ENCODE results near the gene CHKA.

The CHKA gene

DNA sequence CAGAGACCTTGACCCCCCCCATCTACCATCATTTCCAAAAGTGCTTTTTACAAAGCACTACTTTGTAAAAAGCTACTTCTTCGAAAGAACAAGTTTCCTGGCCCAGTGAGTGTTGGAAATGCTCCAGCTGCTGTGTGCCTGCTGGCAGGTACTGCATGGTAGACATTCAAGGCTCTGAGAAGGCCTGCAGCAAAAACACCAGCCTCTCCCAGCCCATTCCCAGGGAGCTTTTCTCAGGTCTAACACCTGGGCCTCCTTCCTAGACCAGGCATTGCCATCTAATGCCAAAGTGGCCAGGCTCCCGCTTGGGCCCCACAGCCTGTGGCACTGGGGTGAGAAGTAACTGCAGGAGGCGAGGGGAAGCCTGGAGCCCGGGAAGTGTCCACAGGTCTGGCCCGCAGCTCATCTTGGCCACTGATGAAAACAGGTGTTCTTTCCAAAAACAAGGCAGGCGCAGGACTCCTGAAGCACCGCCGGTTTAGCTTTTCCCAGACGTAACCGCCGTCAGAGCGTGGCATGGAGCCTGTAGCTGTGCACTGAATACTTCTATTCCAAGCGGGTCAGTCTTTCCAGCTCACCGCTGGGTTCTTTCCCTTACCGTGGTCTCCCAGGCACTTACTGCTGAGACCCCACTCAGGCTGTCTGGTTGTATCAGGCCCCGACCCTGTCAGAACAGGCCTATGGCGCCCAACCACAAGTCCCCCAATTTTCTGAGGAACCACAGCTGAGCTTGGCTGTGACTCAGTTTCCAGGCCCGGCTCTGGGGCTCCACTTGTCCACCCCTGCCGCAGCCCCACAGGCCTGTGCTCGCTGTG is 83.6 kb downstream of the CHKA start:
- H2AFZ ChIP-seq (ENCODE audit: low read length), result no peak overlapping the region
- H3K9me2 ChIP-seq (replicated peaks; ENCODE audit: low read depth, low read length), result no peaks in the 10 kb centered on the region
- peaks cover 13% of the 10 kb centered on the region; the same call in 1 of the 2 replicates for H3K79me2 ChIP-seq (ENCODE audit: insufficient read depth, low read length)
- H3K9me3 ChIP-seq (ENCODE audit: insufficient read depth, low read depth, low read length), result no peaks in the 10 kb centered on the region
- no peak for TF ChIP-seq EZH2phosphoT487 (IDR thresholded peaks at IDR 0.05; ENCODE audit: borderline replicate concordance)
- peaks cover 4% of the 10 kb centered on the region; the same call in 1 of the 2 replicates for H3K36me3 ChIP-seq (ENCODE audit: insufficient read depth, low read length)
- H3F3A ChIP-seq (ENCODE audit: low read depth), result peaks cover 3% of the 10 kb centered on the region; the same call in 1 of the 2 replicates
- no peaks in the 10 kb centered on the region for H3K27me3 ChIP-seq (ENCODE audit: insufficient read depth, low read length, poor library complexity, severe bottlenecking)
- H3K4me1 ChIP-seq (ENCODE audit: insufficient read depth, low read length, poor library complexity, severe bottlenecking), result peaks cover 36% of the 10 kb centered on the region
- peaks cover 1% of the 10 kb centered on the region for H4K20me1 ChIP-seq (ENCODE audit: insufficient read depth, low read length, poor library complexity, severe bottlenecking)
- H3K4me2 ChIP-seq (ENCODE audit: low read depth, low read length, poor library complexity, severe bottlenecking), result peak overlapping the region; percentile 50
- H3K4me3 ChIP-seq (ENCODE audit: low read length, poor library complexity, severe bottlenecking), result peak overlapping the region; percentile 10
- peak overlapping the region; percentile 43 for H3K9ac ChIP-seq (ENCODE audit: low read depth, low read length, poor library complexity, severe bottlenecking)

DNA sequence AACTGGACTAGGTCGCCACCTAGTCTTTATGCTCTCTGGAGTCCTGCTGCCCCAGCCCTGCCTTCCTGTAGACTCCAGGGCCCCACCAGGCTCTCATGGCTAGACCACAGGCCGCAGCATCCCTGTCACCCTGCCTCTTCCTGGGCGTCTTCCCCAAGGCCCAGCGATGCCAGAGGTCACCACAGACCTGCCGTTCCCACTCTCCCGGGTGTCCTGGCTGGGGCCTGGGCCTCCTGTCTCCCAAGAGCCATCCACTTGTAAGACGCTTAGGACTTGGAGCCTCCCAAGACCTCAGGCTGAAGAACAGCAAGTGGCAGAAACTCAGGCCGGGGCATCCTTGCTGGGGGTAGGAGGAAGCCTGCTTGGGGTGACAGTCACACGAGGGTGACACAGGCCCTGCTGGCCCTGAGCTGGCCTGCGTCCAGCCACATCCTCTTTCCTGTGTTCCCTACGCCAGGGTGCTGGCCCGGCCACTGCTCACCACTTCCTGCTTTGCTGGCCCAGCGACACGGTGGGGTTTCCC is 84.4 kb downstream of the CHKA start:
- H3K36me3 ChIP-seq (ENCODE audit: insufficient read depth, low read length), result peaks cover 4% of the 10 kb centered on the region; the same call in 1 of the 2 replicates
- H3K4me1 ChIP-seq (ENCODE audit: insufficient read depth, low read length, poor library complexity, severe bottlenecking), result peaks cover 43% of the 10 kb centered on the region
- H4K20me1 ChIP-seq (ENCODE audit: insufficient read depth, low read length, poor library complexity, severe bottlenecking), result peaks cover 3% of the 10 kb centered on the region
- H3K27me3 ChIP-seq (ENCODE audit: insufficient read depth, low read length, poor library complexity, severe bottlenecking), result no peaks in the 10 kb centered on the region
- H3K4me3 ChIP-seq (ENCODE audit: low read length, poor library complexity, severe bottlenecking), result peak overlapping the region; percentile 10
- peak overlapping the region; percentile 43 for H3K9ac ChIP-seq (ENCODE audit: low read depth, low read length, poor library complexity, severe bottlenecking)
- no peak overlapping the region for H2AFZ ChIP-seq (ENCODE audit: low read length)
- peak overlapping the region; percentile 50 for H3K4me2 ChIP-seq (ENCODE audit: low read depth, low read length, poor library complexity, severe bottlenecking)
- no peaks in the 10 kb centered on the region for H3K9me2 ChIP-seq (replicated peaks; ENCODE audit: low read depth, low read length)
- no peaks in the 10 kb centered on the region for H3K9me3 ChIP-seq (ENCODE audit: insufficient read depth, low read depth, low read length)
- TF ChIP-seq, protein P1, sequence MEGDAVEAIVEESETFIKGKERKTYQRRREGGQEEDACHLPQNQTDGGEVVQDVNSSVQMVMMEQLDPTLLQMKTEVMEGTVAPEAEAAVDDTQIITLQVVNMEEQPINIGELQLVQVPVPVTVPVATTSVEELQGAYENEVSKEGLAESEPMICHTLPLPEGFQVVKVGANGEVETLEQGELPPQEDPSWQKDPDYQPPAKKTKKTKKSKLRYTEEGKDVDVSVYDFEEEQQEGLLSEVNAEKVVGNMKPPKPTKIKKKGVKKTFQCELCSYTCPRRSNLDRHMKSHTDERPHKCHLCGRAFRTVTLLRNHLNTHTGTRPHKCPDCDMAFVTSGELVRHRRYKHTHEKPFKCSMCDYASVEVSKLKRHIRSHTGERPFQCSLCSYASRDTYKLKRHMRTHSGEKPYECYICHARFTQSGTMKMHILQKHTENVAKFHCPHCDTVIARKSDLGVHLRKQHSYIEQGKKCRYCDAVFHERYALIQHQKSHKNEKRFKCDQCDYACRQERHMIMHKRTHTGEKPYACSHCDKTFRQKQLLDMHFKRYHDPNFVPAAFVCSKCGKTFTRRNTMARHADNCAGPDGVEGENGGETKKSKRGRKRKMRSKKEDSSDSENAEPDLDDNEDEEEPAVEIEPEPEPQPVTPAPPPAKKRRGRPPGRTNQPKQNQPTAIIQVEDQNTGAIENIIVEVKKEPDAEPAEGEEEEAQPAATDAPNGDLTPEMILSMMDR (conservative IDR thresholded peaks at IDR 0.05; ENCODE audit: low read length), result no peak
- TF ChIP-seq EZH2phosphoT487 (IDR thresholded peaks at IDR 0.05; ENCODE audit: borderline replicate concordance), result no peak
- H3F3A ChIP-seq (ENCODE audit: low read depth), result peaks cover 3% of the 10 kb centered on the region; the same call in 1 of the 2 replicates
- H3K79me2 ChIP-seq (ENCODE audit: insufficient read depth, low read length), result peaks cover 22% of the 10 kb centered on the region

DNA sequence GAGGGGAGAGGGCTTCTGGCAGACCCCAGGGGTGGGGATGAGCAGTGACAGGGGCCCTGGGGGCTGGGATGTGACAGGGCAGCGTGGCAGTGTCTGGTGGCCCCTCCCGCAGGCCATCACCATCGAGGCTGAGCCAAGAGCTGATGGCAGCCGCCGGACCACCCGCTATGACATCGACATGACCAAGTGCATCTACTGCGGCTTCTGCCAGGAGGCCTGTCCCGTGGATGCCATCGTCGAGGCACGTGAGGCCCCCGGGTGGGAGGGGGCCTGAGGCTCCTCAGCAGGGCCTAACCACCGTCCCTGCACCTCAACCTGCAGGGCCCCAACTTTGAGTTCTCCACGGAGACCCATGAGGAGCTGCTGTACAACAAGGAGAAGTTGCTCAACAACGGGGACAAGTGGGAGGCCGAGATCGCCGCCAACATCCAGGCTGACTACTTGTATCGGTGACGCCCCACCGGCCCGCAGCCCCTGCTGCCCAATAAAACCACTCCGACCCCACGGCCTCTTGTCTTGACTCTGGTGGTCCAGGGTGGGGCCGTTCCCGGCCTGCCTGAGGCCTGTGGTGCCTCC is 85.0 kb downstream of the CHKA start:
- Histone ChIP-seq H2AFZ (ENCODE audit: low read length) (no peak overlapping the region), H3K4me1 (ENCODE audit: insufficient read depth, low read length, poor library complexity, severe bottlenecking) (peaks cover 44% of the 10 kb centered on the region), H3K4me2 (ENCODE audit: low read depth, low read length, poor library complexity, severe bottlenecking) (peak overlapping the region; percentile 50), H3F3A (ENCODE audit: low read depth) (peaks cover 3% of the 10 kb centered on the region; the same call in 1 of the 2 replicates), H3K9ac (ENCODE audit: low read depth, low read length, poor library complexity, severe bottlenecking) (peak overlapping the region; percentile 43), H3K36me3 (ENCODE audit: insufficient read depth, low read length) (peaks cover 4% of the 10 kb centered on the region; the same call in 1 of the 2 replicates), H3K4me3 (ENCODE audit: low read length, poor library complexity, severe bottlenecking) (peak overlapping the region; percentile 10), H3K79me2 (ENCODE audit: insufficient read depth, low read length) (peaks cover 27% of the 10 kb centered on the region), H3K9me2 (replicated peaks; ENCODE audit: low read depth, low read length) (no peaks in the 10 kb centered on the region), H3K9me3 (ENCODE audit: insufficient read depth, low read depth, low read length) (no peaks in the 10 kb centered on the region), H4K20me1 (ENCODE audit: insufficient read depth, low read length, poor library complexity, severe bottlenecking) (peaks cover 3% of the 10 kb centered on the region), H3K27me3 (ENCODE audit: insufficient read depth, low read length, poor library complexity, severe bottlenecking) (no peaks in the 10 kb centered on the region)
- TF ChIP-seq, protein P1 (conservative IDR thresholded peaks at IDR 0.05; ENCODE audit: low read length), result no peak
